Smooth muscle cell of the brain vasculature (primary cell): ENCODE results near the gene ADORA2B.
"Not testable (repeated sequence)": the region's sequence is repeated elsewhere in the genome, so short reads cannot be mapped to it uniquely, and the experiment has no call there.

Experiments
- DNase-seq: peaks from one replicate; pipeline ENCODE4 v3.0.0-alpha.2; 2012; ENCODE audit warnings: low read depth, low spot score

ADORA2B gene

DNA sequence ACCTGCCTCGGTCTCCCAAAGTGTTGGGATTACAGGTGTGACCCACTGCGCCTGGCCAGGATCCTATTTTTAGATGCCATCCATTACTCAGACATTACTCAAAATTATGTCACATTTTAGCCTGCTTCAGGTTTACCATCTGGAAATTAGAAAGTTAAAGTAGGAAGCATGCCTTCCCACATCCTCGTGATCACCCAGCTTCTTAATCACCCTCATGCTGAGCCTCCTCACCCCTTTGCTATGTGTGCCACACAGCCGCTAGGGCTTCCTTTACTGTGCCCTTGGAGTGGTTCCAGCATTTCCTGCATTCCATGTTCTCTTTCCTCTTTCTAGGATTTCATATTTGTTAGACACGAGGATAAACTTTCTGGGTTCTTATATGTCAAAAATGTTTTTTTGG is 9.3 kb downstream of the ADORA2B start:
- DNase-seq: no peak

DNA sequence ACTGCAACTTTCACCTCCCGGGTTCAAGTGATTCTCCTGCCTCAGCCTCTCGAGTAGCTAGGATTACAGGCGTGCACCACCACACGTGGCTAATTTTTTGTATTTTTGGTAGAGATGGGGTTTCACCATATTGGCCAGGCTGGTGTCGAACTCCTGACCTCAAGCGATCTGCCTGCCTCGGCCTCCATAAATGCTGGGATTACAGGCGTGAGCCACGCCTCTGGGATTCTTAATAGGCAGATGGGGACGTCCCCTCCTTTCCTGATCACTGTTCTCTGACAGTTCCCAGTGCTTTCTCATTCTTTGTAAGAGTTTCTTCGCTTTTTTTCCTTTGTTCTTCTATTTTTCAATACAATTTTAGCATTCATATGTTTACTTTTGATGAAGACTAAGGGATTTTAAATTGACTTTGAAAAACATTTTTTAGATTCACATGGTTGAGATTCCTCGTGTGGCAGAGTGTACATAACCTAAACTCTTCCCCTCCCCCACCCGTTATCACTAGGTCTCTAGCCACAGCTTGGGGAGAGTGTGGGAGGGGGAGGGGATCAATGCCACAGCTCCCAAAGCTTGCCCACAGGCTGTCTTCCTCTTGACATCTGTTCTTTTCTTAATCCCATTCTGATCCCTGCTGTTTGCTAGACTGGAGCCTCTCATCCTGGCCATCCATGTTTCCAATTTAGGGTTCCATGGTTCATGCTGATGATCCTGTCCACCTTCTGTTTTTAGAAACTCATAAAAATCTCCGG is 11.0 kb downstream of the ADORA2B start:
- DNase-seq: no peak

DNA sequence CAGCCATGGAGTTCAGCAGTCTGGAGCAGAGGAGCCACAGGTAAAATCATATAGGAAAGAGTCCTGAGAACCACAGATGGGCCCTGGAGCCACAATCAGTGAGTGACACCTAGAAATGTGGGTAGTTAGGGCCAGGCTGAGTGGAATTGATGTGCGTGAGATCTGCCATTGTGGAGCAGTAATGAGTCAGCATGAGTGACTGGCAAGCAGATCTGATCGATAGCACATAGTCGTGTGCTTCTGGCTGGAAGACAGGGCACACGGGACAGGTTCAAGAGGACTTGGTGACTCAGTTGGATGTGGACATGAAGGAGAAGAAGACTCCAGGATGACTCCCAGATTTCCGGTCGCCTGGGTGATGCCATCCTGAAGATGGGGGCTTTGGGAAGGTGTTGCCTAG is 12.3 kb downstream of the ADORA2B start:
- DNase-seq: no peak

DNA sequence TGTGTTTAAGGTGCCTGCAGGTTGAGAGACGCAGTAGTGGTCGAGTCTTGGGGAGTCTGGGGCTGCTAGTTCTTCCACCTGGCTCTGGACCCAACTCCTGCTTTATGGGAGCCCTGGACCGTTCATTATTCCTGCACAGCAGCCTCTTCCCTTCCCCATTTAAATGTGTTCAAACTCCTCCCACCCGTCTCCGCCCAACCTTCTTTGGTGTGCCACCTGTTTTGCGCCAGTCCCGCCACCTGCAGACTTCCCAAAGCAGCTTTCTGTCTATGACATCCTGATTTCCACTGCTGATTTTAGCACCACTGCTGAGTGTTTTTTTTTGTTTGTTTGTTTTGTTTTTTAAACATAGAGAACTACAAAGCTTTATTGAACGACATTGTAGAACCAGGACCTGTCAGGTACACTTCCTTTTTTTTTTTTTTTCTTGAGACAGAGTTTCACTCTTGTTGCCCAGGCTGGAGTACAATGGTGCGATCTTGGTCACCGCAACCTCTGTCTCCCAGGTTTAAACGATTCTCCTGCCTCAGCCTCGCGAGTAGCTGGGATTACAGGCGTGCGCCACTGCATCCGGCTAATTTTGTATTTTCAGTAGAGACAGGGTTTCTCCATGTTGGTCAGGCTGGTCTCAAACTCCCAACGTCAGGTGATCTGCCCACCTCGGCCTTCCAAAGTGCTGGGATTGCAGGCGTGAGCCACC is 12.8 kb downstream of the ADORA2B start:
- no peak for DNase-seq

DNA sequence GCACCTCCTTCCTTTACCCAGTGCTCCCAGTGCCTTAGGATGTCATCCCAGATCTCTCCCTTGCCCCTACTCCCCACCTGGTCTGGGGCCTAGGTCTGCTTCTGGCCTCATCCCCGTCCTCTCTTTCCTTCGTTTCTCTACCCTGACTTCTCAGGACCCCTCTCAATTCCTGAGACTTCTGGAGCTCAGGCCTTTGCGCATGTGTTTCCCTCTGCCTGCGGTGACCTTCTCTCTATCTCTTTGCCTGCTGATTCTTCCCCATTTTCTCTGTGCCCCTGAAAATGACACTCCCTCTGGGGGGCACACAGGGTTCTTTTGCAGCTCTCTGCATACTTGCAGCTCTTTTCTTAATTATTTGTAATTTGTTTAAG is 13.5 kb downstream of the ADORA2B start:
- no peak for DNase-seq

DNA sequence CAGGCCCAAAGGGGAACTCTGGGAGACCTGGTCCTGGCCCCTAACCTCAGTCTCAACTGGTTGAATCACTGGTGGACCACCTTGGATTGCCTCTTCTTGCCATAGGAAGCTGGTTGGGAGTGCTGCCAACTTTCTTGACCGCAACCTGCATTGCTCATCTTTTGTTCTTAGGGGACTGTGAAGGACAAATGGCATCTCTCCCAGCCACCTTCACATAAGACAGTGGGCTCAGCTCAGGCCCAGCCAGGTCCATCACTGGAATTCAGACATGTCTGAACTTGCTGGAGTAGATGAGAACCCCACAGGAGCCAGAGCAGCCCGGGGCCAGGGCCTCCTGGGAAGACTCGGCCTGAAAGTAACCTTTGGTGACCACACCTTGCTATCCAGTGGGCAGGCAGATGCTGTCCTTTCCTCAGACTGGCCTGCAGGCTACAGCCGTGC is 18.8 kb downstream of the ADORA2B start:
- no peak for DNase-seq

DNA sequence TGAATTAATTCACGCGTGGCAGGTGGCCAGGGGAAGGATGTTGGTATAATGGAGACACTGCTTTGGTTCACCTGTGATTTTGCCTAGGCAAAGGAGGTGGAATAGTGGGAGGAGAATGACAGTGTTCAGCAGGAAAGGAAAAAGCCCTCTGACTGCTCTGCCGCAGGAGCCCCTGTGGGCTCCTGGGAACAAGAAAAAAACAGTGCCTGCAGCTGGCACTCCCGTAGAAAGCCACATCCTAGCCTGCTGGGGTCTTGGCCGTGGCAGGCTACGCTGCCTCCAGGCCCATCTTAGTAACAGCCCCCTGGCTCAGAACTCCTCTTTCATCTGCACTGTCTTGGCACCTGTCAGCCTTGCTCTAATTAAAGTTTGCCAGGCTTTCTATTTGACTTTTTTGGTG is 20.6 kb downstream of the ADORA2B start:
- no peak for DNase-seq

DNA sequence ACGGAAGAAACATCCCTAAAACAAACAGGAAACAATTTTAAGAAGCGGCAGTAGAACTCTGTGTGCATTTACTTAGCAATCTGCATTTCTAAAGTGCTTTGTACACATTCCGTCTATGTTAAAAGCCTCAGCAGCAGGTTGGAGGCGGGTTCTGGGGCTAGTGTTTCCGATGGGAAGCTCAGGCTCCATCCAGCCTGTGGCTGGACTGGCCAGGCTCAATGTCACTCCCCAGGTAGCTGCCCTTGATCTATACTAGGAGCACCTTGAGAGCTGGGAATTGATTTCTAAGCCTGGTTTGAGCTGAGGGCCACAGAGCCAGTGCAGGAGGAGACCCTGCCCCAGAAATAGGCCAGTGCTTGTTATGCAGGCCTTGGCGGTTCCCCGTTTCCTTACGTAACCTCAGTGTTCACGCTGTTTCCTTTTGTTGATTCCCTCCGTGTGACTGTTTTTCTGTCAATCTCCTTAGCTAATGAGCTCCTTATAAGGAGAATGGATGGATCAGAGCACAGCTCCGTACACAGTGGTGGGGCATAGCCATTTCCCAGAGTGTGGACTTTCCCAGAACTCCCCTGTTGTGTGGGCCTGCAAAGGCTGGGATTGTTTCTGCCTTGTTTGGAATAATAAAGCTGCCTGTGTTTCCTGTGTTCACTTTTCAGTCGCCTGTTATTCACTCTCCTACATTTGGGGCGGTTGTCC is 21.4 kb downstream of the ADORA2B start:
- no peak for DNase-seq

DNA sequence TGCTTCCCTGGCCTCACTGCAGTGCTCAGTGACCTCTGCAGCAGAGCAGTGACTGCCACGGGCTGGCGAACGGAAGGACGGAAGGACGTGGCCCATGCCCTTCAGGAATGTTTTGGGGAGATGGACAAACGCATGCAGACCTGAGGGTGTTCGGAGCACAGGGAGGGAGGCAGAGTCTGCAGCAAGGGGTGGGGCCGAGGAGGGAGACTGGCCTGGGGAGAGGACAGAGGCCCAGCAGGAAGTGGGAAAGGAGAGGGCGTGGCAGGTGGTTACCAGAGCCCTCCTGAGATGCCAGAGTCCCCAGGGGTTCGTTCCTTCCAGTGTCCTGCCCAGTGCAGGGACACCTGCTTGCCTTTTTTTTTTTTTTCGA is 21.9 kb downstream of the ADORA2B start:
- DNase-seq: no peak

DNA sequence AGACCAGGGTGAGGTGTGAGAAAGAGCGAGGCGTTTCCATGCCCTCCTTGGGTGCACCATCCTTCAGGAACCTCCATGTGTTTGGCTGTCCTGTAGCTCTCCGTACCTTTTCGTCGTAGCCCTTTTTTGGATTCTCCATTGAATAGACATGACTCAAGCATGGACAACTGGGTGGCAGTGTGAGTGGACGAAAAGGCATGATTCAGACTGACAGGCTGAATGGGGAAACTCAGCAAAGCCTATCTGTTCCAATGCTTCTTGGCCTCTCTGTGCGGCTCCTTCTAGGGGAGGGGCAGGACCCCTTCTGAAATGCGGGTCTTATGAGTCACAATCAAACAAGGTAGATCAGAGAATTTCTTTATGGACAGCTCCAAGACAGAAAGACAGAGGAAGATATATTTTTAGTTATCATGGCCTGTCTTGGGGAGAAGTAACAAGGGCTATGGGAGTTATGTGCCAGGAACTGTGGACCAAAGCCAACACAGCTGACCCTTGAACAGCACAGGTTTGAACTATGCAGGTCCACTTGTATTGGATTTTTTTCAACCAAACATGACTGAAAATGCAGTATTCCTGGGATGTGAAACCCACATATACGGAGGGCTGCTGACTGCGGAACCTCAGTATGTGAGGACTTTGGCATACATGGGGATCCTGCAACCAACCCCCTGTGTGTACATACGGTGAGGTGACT is 22.9 kb downstream of the ADORA2B start:
- no peak for DNase-seq

DNA sequence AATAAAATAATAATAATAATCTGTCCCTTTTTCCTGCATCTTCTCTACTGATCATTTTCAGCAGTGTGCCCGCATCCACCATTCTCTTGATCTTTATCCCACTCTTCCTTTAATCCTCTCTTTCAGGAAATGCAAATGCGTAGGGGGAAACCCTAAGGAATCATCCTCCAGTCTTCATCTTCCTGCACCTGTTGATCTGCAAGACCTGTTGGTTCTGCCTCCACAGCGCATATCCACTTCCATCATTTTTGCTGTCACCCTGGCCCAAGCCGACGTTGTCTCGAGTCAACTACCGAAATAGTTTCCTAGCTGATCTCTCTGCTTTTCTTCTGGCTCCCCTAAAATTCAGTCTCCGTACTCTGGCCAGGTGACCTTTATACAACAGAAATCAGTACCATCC is 24.5 kb downstream of the ADORA2B start:
- no peak for DNase-seq

DNA sequence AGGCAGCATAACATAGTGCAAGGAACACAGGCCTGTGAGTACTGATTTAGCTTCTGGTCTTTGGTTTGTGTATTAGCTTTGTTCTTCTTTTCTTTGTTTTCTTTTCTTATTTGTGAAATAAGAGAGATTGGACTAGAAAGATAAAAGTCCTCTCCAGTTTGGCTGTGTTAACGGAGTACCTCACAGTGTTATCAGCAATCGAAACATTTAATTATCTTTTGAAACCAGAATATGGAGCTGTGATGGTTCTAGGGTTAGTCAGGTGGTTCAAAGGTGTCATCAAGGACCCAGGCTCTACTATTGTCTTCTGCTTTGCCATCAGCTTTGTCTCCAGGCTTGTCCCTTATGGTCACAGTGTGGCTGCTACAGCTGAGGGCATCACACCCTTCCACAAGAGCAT is 25.6 kb downstream of the ADORA2B start:
- no peak for DNase-seq

DNA sequence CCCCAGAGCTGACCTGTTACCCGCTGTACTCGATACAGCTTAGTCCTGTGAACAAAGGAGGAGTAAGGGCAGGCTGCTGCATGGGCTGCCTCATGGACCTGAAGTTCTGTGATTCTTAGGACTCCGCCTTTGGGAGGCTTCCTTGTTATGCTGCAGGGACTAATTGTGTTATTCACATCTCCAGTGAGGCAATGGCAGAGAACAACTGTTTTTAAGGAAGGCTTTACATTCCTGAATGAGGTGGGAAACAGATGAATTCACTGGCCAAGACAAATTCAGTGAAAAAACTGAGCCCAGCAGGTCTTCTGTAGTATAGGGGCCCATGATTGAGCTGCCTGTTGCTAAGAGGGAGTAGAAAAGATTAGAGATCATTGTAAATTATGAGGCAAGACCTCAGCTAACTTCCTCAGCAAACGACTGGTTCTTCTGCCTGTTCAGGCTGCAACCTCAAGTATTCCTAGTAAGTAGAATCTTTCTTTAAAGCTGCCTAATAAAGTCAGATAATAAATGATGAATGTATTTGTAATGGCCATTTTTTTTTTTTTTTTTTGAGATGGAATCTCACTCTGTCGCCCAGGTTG is 26.3 kb downstream of the ADORA2B start:
- DNase-seq: no peak

DNA sequence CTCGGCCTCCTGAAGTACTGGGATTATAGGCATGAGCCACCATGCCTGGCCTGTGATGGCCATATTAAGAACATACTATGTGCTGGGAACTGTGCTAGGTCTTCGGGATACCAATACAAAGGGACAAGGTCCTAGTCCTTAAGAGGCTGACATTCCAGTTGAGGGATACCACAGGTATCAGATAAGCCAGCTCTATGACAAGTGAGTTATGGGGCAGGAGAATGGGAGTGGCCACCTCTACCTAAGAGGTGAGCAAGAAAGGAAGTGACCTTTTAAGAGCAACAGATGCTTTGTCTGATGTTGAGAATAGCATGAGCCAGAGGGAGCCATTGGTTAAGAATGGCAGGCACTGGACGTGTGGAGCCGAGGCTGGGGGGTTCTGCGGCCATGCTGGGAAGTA is 27.0 kb downstream of the ADORA2B start:
- no peak for DNase-seq

DNA sequence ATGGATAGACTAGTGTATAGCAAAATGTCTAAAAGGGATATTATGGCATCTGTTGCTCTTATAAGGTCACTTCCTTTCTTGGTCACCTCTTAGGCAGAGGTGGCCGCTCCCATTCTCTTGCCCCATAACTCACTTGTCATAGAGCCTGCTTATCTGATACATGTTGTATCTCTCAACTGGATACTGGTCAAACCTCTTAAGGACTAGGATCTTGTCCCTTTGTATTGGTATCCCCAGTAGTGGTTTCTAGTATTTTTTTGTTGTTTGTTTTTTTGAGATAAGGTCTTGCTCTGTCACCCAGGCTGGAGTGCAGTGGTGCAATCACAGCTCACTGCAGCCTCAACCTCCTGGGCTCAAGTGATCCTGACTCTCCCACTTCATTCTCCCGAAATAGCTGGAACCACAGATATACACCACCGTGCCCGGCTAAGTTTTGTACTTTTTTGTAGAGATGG is 27.6 kb downstream of the ADORA2B start:
- no peak for DNase-seq

DNA sequence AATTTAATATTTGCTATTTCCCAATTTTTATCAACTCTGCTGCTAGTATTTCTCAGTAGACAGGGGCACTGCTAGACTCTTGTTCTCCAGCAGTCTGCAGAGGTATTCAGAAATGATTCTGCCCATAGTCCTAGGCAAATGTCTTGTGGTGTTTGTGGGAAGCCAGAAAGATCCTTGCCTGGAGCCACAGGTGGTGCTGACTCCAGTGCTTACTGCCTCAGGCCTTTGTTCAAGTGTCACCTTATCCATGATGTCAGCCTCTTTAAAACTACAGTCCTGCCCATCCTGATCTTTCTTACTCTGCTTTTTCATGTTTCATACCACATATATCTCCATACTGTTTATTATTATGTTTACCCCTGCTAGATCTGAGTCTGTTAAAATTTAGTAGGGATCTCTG is 28.1 kb downstream of the ADORA2B start:
- DNase-seq: no peak

DNA sequence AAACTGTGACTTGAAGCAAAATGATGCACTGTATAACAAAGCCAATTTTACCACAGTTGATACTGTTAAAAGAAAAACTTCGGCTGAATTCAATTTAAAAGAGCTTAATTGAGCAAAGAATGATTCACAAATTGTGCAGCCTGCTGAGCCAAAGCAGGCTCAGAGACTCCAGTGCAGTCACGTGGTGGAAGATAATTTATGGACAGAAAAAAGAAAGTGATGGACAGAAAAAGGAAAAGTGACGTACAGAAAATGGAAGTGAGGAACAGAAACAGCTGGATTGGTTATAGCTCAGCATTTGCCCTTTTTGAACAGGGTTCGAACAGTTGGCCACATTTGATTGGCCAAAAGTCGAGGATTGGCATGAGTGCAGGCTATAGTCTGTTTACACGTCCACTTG is 28.9 kb downstream of the ADORA2B start:
- DNase-seq: no peak

DNA sequence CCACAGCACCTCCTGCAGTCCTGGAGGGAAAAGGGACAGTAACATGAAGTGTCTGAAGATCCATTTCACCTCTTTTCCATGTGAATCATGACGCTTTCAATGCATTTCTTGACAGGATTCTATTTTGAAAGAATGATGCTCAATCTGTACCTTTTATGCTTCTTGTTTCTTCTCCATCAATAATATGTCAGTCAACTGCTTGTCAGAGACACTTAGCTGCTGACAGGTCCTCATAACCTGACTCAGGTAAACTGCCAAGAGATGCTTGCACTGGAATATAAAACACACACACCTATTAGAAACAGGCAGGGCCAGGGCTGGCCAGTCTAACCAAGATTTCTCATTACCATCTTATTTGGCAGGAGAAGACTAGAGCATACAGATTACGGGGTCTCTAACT is 33.0 kb downstream of the ADORA2B start:
- no peak for DNase-seq

DNA sequence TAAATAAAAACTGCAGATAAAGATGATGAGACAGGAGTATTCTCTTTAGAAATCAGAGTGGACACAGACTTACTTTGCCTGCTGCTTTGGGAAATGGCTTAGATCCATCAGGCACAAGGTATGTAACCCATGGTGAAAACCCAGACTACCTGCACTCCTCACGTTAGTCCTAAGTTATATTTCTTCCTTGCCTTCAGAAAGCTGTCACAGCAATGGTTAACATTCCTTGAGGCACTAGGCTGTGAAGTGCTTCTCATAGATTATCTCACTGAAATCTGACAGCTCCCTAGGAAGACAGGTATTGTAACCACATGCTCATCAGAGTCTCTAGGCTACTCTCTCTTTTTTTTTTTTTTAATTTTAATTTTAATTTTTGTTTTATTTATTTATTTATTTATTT is 33.7 kb downstream of the ADORA2B start:
- DNase-seq: no peak

DNA sequence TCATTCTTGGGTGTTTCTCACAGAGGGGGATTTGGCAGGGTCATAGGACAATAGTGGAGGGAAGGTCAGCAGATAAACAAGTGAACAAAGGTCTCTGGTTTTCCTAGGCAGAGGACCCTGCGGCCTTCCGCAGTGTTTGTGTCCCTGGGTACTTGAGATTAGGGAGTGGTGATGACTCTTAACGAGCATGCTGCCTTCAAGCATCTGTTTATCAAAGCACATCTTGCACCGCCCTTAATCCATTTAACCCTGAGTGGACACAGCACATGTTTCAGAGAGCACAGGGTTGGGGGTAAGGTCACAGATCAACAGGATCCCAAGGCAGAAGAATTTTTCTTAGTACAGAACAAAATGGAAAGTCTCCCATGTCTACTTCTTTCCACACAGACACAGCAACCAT is 34.1 kb downstream of the ADORA2B start:
- not testable (repeated sequence) for DNase-seq

DNA sequence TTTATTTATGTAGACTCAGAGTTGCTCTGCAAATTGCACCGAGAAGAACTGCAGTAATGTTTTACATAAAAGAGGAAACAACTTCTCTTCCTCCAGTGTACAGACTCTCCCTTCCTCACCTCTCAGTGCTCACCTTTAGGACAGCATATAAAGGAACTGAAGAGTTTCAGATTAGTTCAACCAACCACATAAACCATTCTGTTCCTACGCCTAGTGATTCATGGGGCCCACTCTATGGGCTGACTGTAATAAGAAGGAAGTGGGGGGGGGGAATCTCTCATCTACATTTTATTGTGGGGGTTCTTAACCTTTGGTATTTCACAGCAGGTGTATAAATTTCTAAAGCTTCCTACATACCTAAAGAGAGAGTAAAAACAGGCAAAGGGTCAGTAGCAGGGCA is 36.3 kb downstream of the ADORA2B start:
- no peak for DNase-seq
